ENCODE results near the gene MTHFD2L. TPM values are rescaled to one million over a fixed set of nuclear protein-coding genes. Genes with fewer than 3 reads are reported as not detected.

The MTHFD2L gene
- polyA plus RNA-seq, 3 donors: 4.3 to 7.0 (median 4.8) TPM

- Mint-ChIP-seq H3K4me3 (no peak overlapping the region), H3K36me3 (peaks cover 4 to 6% of the 10 kb centered on the region in 2 donors), H3K27ac (no peak overlapping the region), H3K4me1 (peaks cover 9% of the 10 kb centered on the region), H3K27me3 (ENCODE audit: low read depth in 3 of 3) (no peaks in the 10 kb centered on the region), H3K9me3 (no peaks in the 10 kb centered on the region)
- Histone ChIP-seq H3K79me2 (ENCODE audit: insufficient read depth, low read length) (no peaks in the 10 kb centered on the region), H3K27ac (ENCODE audit: low read depth in 1 of 2, low read length in 2 of 2) (no peak overlapping the region), H3K4me3 (replicated peaks in 1 of 3; ENCODE audit: low read depth in 2 of 3, low read length in 3 of 3) (no peak overlapping the region), H3K9ac (ENCODE audit: insufficient read depth, low read length, poor library complexity, severe bottlenecking) (no peak overlapping the region), H3K4me1 (ENCODE audit: control insufficient read depth in 1 of 2, insufficient read depth in 2 of 2, low read length in 2 of 2) (peaks cover 0 to 5% of the 10 kb centered on the region in 2 donors), H3K27me3 (ENCODE audit: control insufficient read depth in 2 of 2, insufficient read depth in 2 of 2, low read length in 2 of 2) (no peaks in the 10 kb centered on the region), H3K36me3 (replicated peaks in 1 of 2; ENCODE audit: control insufficient read depth in 1 of 2, insufficient read depth in 2 of 2, low read length in 2 of 2) (no peaks in the 10 kb centered on the region), H2AFZ (ENCODE audit: insufficient read depth, low read depth, low read length, poor library complexity, severe bottlenecking) (no peak overlapping the region), H4K20me1 (ENCODE audit: insufficient read depth, low read length) (no peaks in the 10 kb centered on the region), H3K9me3 (replicated peaks in 1 of 2; ENCODE audit: control insufficient read depth in 1 of 2, insufficient read depth in 1 of 2, low read length in 2 of 2) (no peaks in the 10 kb centered on the region), H3K4me2 (replicated peaks; ENCODE audit: extremely low read depth, low read length, poor library complexity, severe bottlenecking) (no peak overlapping the region)
- 100% methylated on average over 1 of the region's 3 CpGs for WGBS (ENCODE audit: insufficient coverage)
- intact Hi-C loops (cut with micrococcal nuclease): no loop called here
- TF ChIP-seq CTCF (IDR thresholded peaks at IDR 0.05): no peak
- no peak for DNase-seq
Observed at GRCh38 chr4:74279716-74280115, 121.8 kb downstream of the MTHFD2L start.

DNA sequence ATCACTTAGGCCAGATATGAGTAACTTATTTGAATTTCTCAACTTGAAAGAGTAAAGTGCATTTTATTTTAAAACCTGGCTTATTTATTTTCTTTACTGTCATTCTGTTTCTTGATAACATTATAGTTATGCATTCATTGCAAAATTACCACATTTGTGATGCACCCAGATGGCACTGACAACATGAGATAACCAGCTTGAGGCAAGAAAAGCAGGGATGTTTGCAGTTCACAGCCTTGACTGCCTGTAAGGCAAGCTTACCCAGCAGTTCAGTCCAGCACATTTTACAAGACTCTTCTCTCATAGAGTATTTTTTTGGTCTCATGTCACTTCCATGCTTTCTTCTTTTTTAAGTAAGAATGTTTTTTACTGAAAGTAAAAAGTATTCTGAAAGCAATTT lies 125.0 kb downstream of the MTHFD2L start:
- Mint-ChIP-seq H3K36me3 (peaks cover 0 to 3% of the 10 kb centered on the region in 2 donors), H3K9me3 (no peaks in the 10 kb centered on the region), H3K4me3 (no peak overlapping the region), H3K4me1 (peaks cover 9% of the 10 kb centered on the region), H3K27me3 (ENCODE audit: low read depth in 3 of 3) (no peaks in the 10 kb centered on the region), H3K27ac (no peak overlapping the region)
- Histone ChIP-seq H3K4me1 (ENCODE audit: control insufficient read depth in 1 of 2, insufficient read depth in 2 of 2, low read length in 2 of 2) (peaks cover 0 to 5% of the 10 kb centered on the region in 2 donors), H3K79me2 (ENCODE audit: insufficient read depth, low read length) (no peaks in the 10 kb centered on the region), H2AFZ (ENCODE audit: insufficient read depth, low read depth, low read length, poor library complexity, severe bottlenecking) (no peak overlapping the region), H3K4me3 (replicated peaks in 1 of 3; ENCODE audit: low read depth in 2 of 3, low read length in 3 of 3) (no peak overlapping the region), H4K20me1 (ENCODE audit: insufficient read depth, low read length) (no peaks in the 10 kb centered on the region), H3K36me3 (replicated peaks in 1 of 2; ENCODE audit: control insufficient read depth in 1 of 2, insufficient read depth in 2 of 2, low read length in 2 of 2) (no peaks in the 10 kb centered on the region), H3K27ac (ENCODE audit: low read depth in 1 of 2, low read length in 2 of 2) (no peak overlapping the region), H3K9ac (ENCODE audit: insufficient read depth, low read length, poor library complexity, severe bottlenecking) (no peak overlapping the region), H3K4me2 (replicated peaks; ENCODE audit: extremely low read depth, low read length, poor library complexity, severe bottlenecking) (no peak overlapping the region), H3K27me3 (ENCODE audit: control insufficient read depth in 2 of 2, insufficient read depth in 2 of 2, low read length in 2 of 2) (no peaks in the 10 kb centered on the region), H3K9me3 (replicated peaks in 1 of 2; ENCODE audit: control insufficient read depth in 1 of 2, insufficient read depth in 1 of 2, low read length in 2 of 2) (no peaks in the 10 kb centered on the region)
- no peak for TF ChIP-seq CTCF (IDR thresholded peaks at IDR 0.05)
- DNase-seq: no peak
- intact Hi-C loops (cut with micrococcal nuclease): no loop called here

Measured in CD14-positive monocyte (primary cell).